GM12878 (cell line): ENCODE results near the gene ASCC2. TPM values are rescaled to one million over a fixed set of nuclear protein-coding genes. Genes with fewer than 3 reads are reported as not detected.

Experiments used
- ATAC-seq: fragments of 200-7000 bp; cut with Tn5 transposase; 3 replicates; pipeline ENCODE4 v1.9.1; 2020; ENCODE audit warnings: mild to moderate bottlenecking, moderate library complexity
- BruUV-seq: library from RNA; stranded (reverse); fragments of 400-500 nt; replicated peaks from 2 replicates; lab custom pipeline; 2021; lab: Mats Ljungman, UMichigan
- CTCF ChIA-PET: fragments of 300-600 bp; sonication (Branson Sonifier 250); formaldehyde crosslinking; extraction: SDS; loops from one replicate; lab custom pipeline; 2021; ENCODE audit warnings: inconsistent platforms; lab: Yijun Ruan, JAX
- POLR2A ChIA-PET: fragments of 350-600 bp; formaldehyde crosslinking; extraction: SDS; loops from one replicate; lab custom pipeline; 2021; ENCODE audit warnings: inconsistent platforms; lab: Charles Lee
- RAD21 ChIA-PET: fragments of 300-600 bp; sonication (Branson Sonifier 250); formaldehyde crosslinking; loops from one replicate; lab custom pipeline; 2023; ENCODE audit warnings: antibody characterized with exemption; ENCODE audit not compliant: unreplicated experiment; lab: Charles Lee
- SMC1A ChIA-PET: fragments of 300-600 bp; sonication (Branson Sonifier 250); formaldehyde crosslinking; loops from one replicate; lab custom pipeline; 2023; ENCODE audit not compliant: unreplicated experiment, uncharacterized antibody; lab: Charles Lee
- DNase-seq: peaks from one replicate; pipeline ENCODE4 v3.0.0-alpha.2; 2011; ENCODE audit warnings: low read depth, low spot score
- FAIRE-seq: peaks from 3 replicates; lab custom pipeline; 2011; peaks lifted over from hg19 to GRCh38; lab: Jason Lieb, UNC
- H2AFZ ChIP-seq: 2 replicates; pipeline ENCODE4 v1.6.0; 2011; ENCODE audit warnings: low read depth, low read length, control low read depth; ENCODE audit not compliant: control insufficient read depth
- H3K27ac ChIP-seq: 2 replicates; pipeline ENCODE4 v1.5.1; 2011; ENCODE audit warnings: control low read depth; ENCODE audit not compliant: control insufficient read depth, insufficient read depth
- H3K27me3 ChIP-seq, 2 experiments: replicated peaks in 1 of 2; 2 replicates each; pipeline versions ENCODE4 v1.6.0 to v1.6.1; 2011; ENCODE audit warnings: low read length in 1 of 2; ENCODE audit not compliant: control insufficient read depth in 2 of 2, insufficient read depth in 2 of 2
- H3K36me3 ChIP-seq, 2 experiments: 2 replicates each; pipeline ENCODE4 v1.5.1; 2011; ENCODE audit warnings: low read length in 1 of 2; ENCODE audit not compliant: control insufficient read depth in 2 of 2, insufficient read depth in 2 of 2
- H3K4me1 ChIP-seq: 2 replicates; pipeline ENCODE4 v1.6.1; 2011; ENCODE audit warnings: mild to moderate bottlenecking, low read length, moderate library complexity, mixed read lengths; ENCODE audit not compliant: control insufficient read depth, insufficient read depth
- H3K4me2 ChIP-seq: 2 replicates; pipeline ENCODE4 v1.6.0; 2011; ENCODE audit warnings: control low read depth; ENCODE audit not compliant: control insufficient read depth, insufficient read depth
- H3K4me3 ChIP-seq: fragments of 200-600 bp; sonication (generic); 2 replicates; pipeline ENCODE4 v1.5.1; 2016
- H3K79me2 ChIP-seq: 2 replicates; pipeline ENCODE4 v1.6.0; 2011; ENCODE audit warnings: low read length; ENCODE audit not compliant: control insufficient read depth, insufficient read depth
- H3K9ac ChIP-seq: 2 replicates; pipeline ENCODE4 v1.8.0; 2011; ENCODE audit warnings: low read length, control low read depth, mixed read lengths; ENCODE audit not compliant: control insufficient read depth, insufficient read depth
- H3K9me3 ChIP-seq: replicated peaks from 3 replicates; pipeline ENCODE4 v1.5.1; 2011; ENCODE audit warnings: mild to moderate bottlenecking, low read length; ENCODE audit not compliant: control insufficient read depth, insufficient read depth
- H4K20me1 ChIP-seq: 2 replicates; pipeline ENCODE4 v1.6.0; 2011; ENCODE audit not compliant: control insufficient read depth, insufficient read depth
- BMI1 ChIP-seq: fragments of 450-650 bp; IDR thresholded peaks from 2 replicates; pipeline ENCODE4 v1.6.1; 2016; ENCODE audit warnings: mild to moderate bottlenecking, moderate library complexity, borderline replicate concordance
- CHD4 ChIP-seq: fragments of 200-600 bp; sonication (generic); IDR thresholded peaks from 2 replicates; pipeline ENCODE4 v1.6.1; 2016; ENCODE audit warnings: mild to moderate bottlenecking
- PBX3 ChIP-seq: IDR thresholded peaks from 2 replicates; pipeline ENCODE4 v1.6.1; 2011; ENCODE audit warnings: mild to moderate bottlenecking, low read depth, low read length, moderate library complexity; ENCODE audit not compliant: insufficient replicate concordance
- RBBP5 ChIP-seq: fragments of 200-600 bp; sonication (generic); conservative IDR thresholded peaks from 2 replicates; pipeline ENCODE4 v1.6.1; 2016
- TAF1 ChIP-seq: IDR thresholded peaks from 2 replicates; pipeline ENCODE4 v1.6.1; 2011; ENCODE audit warnings: mild to moderate bottlenecking, low read depth, low read length, borderline replicate concordance
- WGBS: methylation state at CpG from one replicate; pipeline ENCODE4 v1.1.6; 2016; ENCODE audit warnings: low lambda C conversion rate; ENCODE audit not compliant: insufficient replicate concordance, insufficient coverage; ENCODE audit errors: missing lambda C conversion rate; 5-methylcytosine and 5-hydroxymethylcytosine counted together
- in situ Hi-C: fragments of 300-500 bp; cut with MboI; formaldehyde crosslinking; loops from 9 replicates; pipeline ENCODE4 v1.14.3; 2018; ENCODE audit warnings: mixed read lengths
- intact Hi-C: fragments of 100-400 bp; cut with micrococcal nuclease; formaldehyde crosslinking; loops from one replicate; pipeline ENCODE4 v1.14.2; 2022; ENCODE audit not compliant: unreplicated experiment
- polyA plus RNA-seq, 11 experiments: library from polyadenylated mRNA; depleted of rRNA in 4 of 11; unstranded in 6 of 11; stranded (reverse) in 5 of 11; fragments of >200 nt; fragmentation: Nextera tagmentation in 4 of 11; fragmentation: Illumina TruSeq in 1 of 11; extraction: Ambion mirVana in 4 of 11; extraction: Trizol in 1 of 11; gene quantifications; 1 replicate in 1 of 11; 2 replicates in 10 of 11; pipeline versions ENCODE4 v1.2.1 to v1.2.3, GENCODE V29; 2011 to 2016; ENCODE audit warnings: inconsistent platforms in 2 of 11, missing spikeins in 2 of 11, low read depth in 1 of 11
- total RNA-seq, 4 experiments: library from RNA; depleted of rRNA in 3 of 4; stranded (reverse); fragments of >200 nt in 3 of 4; fragmentation: Illumina TruSeq in 1 of 4; extraction: Trizol in 1 of 4; gene quantifications; 2 replicates each; pipeline versions ENCODE4 v1.2.1 to v1.2.3, GENCODE V29; 2013 to 2021
- TF ChIP-seq, protein P1 (sequence below): IDR thresholded peaks from 2 replicates; pipeline ENCODE4 v1.6.1; 2012; ENCODE audit warnings: low read depth, low read length, improper control_type of control experiment
- TF ChIP-seq, protein P2 (sequence below): fragments of 450-650 bp; IDR thresholded peaks from 2 replicates; pipeline ENCODE4 v1.6.1; 2016; ENCODE audit warnings: mild to moderate bottlenecking, moderate library complexity, borderline replicate concordance
- TF ChIP-seq, protein P3 (sequence below): fragments of 450-650 bp; IDR thresholded peaks from 2 replicates; pipeline ENCODE4 v1.6.1; 2014; ENCODE audit warnings: mild to moderate bottlenecking

The ASCC2 gene
- total and polyA plus RNA-seq, 10 of the 15 experiments (the other 5 are each of a cell fraction or from before 2014, with no cell fraction given), result 5.3 to 91.4 (median 56.5) TPM

- FAIRE-seq, result no peak
- WGBS, result 93% methylated on average over 2 of the region's 2 CpGs
- Histone ChIP-seq H3K4me2 (no peak overlapping the region), H3K4me1 (peaks cover 4% of the 10 kb centered on the region), H3K4me3 (no peak overlapping the region), H3K27ac (no peak overlapping the region), H3K27me3 (no peaks in the 10 kb centered on the region), H3K79me2 (peaks cover 30% of the 10 kb centered on the region), H3K9me3 (no peaks in the 10 kb centered on the region; the same call in 2 of the 3 replicates), H3K9ac (no peak overlapping the region), H4K20me1 (no peaks in the 10 kb centered on the region), H2AFZ (no peak overlapping the region), H3K36me3 (peaks cover 2 to 8% of the 10 kb centered on the region in 2 experiments)
- in situ Hi-C loops (no loop called here), intact Hi-C loops (no loop called here)
- ChIA-PET SMC1A (interaction anchor here (0.8 to 1.7 kb wide), 3 partner anchors 9 to 235 kb away, joined by 3 to 4 read pairs (median 3); no protein-coding TSS in a partner anchor), RAD21 (interaction anchor here (1.8 kb wide), 1 partner anchor 235 kb away, joined by 4 read pairs; no protein-coding TSS in a partner anchor), CTCF (interaction anchor here (0.7 to 1.7 kb wide), 3 partner anchors 30 to 566 kb away, joined by 3 to 8 read pairs (median 3); no protein-coding TSS in a partner anchor), POLR2A (interaction anchor here (0.6 kb wide), 1 partner anchor 764 kb away, joined by 9 read pairs; no protein-coding TSS in a partner anchor)
- BruUV-seq, result no TSS peak
- TF ChIP-seq, protein P1, sequence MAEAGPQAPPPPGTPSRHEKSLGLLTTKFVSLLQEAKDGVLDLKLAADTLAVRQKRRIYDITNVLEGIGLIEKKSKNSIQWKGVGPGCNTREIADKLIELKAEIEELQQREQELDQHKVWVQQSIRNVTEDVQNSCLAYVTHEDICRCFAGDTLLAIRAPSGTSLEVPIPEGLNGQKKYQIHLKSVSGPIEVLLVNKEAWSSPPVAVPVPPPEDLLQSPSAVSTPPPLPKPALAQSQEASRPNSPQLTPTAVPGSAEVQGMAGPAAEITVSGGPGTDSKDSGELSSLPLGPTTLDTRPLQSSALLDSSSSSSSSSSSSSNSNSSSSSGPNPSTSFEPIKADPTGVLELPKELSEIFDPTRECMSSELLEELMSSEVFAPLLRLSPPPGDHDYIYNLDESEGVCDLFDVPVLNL, result no peak
- TF ChIP-seq, protein P2, sequence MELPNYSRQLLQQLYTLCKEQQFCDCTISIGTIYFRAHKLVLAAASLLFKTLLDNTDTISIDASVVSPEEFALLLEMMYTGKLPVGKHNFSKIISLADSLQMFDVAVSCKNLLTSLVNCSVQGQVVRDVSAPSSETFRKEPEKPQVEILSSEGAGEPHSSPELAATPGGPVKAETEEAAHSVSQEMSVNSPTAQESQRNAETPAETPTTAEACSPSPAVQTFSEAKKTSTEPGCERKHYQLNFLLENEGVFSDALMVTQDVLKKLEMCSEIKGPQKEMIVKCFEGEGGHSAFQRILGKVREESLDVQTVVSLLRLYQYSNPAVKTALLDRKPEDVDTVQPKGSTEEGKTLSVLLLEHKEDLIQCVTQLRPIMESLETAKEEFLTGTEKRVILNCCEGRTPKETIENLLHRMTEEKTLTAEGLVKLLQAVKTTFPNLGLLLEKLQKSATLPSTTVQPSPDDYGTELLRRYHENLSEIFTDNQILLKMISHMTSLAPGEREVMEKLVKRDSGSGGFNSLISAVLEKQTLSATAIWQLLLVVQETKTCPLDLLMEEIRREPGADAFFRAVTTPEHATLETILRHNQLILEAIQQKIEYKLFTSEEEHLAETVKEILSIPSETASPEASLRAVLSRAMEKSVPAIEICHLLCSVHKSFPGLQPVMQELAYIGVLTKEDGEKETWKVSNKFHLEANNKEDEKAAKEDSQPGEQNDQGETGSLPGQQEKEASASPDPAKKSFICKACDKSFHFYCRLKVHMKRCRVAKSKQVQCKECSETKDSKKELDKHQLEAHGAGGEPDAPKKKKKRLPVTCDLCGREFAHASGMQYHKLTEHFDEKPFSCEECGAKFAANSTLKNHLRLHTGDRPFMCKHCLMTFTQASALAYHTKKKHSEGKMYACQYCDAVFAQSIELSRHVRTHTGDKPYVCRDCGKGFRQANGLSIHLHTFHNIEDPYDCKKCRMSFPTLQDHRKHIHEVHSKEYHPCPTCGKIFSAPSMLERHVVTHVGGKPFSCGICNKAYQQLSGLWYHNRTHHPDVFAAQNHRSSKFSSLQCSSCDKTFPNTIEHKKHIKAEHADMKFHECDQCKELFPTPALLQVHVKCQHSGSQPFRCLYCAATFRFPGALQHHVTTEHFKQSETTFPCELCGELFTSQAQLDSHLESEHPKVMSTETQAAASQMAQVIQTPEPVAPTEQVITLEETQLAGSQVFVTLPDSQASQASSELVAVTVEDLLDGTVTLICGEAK, result no peak
- TF ChIP-seq RBBP5, result no peak
- TF ChIP-seq BMI1, result no peak
- TF ChIP-seq PBX3, result no peak
- TF ChIP-seq TAF1, result no peak
- TF ChIP-seq, protein P3, sequence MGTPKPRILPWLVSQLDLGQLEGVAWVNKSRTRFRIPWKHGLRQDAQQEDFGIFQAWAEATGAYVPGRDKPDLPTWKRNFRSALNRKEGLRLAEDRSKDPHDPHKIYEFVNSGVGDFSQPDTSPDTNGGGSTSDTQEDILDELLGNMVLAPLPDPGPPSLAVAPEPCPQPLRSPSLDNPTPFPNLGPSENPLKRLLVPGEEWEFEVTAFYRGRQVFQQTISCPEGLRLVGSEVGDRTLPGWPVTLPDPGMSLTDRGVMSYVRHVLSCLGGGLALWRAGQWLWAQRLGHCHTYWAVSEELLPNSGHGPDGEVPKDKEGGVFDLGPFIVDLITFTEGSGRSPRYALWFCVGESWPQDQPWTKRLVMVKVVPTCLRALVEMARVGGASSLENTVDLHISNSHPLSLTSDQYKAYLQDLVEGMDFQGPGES, result no peak
- TF ChIP-seq CHD4, result no peak
- DNase-seq, result no peak
- no peak for ATAC-seq
Observed at GRCh38 chr22:29769723-29770321, 68.3 kb downstream of the ASCC2 start.
